Measurements from ENCODE around the gene PTPN21. TPM values are rescaled to one million over a fixed set of nuclear protein-coding genes. Genes with fewer than 3 reads are reported as not detected.

The PTPN21 gene
- total RNA-seq, 4 donors from 2014 or later = 24.7 to 47.2 (median 40.7) TPM

DNA sequence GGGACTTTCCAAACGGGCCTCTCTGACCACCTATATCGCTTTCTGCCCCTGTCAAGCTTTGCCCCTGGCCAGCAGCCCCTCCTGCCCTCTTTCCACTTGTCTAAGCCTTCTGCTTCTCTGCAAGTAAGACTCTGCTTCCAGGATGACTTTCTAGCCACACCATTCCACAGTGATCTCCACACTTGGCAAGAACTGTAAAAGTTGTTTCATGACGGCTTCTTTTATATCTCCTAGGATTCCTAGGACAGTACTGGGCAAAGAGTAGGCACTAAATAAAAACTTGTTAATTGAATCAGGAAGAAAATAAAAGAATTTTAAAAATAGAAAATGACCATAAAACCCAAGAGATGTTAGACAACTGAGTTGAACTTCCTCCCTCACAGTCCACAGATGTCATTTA lies 1.8 kb upstream of the PTPN21 start:
- no peak for TF ChIP-seq POLR2A (IDR thresholded peaks at IDR 0.05; ENCODE audit: low read depth)
- no peak for TF ChIP-seq POLR2AphosphoS5 (IDR thresholded peaks at IDR 0.05)
- no peak for TF ChIP-seq EP300 (IDR thresholded peaks at IDR 0.05)
- TF ChIP-seq, protein P1, sequence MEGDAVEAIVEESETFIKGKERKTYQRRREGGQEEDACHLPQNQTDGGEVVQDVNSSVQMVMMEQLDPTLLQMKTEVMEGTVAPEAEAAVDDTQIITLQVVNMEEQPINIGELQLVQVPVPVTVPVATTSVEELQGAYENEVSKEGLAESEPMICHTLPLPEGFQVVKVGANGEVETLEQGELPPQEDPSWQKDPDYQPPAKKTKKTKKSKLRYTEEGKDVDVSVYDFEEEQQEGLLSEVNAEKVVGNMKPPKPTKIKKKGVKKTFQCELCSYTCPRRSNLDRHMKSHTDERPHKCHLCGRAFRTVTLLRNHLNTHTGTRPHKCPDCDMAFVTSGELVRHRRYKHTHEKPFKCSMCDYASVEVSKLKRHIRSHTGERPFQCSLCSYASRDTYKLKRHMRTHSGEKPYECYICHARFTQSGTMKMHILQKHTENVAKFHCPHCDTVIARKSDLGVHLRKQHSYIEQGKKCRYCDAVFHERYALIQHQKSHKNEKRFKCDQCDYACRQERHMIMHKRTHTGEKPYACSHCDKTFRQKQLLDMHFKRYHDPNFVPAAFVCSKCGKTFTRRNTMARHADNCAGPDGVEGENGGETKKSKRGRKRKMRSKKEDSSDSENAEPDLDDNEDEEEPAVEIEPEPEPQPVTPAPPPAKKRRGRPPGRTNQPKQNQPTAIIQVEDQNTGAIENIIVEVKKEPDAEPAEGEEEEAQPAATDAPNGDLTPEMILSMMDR (IDR thresholded peaks at IDR 0.05) = no peak
- Histone ChIP-seq H3K27me3 (no peaks in the 10 kb centered on the region), H3K36me3 (no peaks in the 10 kb centered on the region), H3K27ac (replicated peaks in 1 of 4) (peak overlapping the region in 3 of 4 donors; percentile 13 to 30 (median 28)), H3K9me3 (no peaks in the 10 kb centered on the region), H3K4me1 (peaks cover 23 to 44% (median 38%) of the 10 kb centered on the region in 4 donors), H3K4me3 (no peak overlapping the region)
- intact Hi-C loops (cut with DNase I) = loop anchor here (10.0 kb wide), 1 partner anchor 172 kb away; the partner anchor contains the start of gene SPATA7
- DNase-seq (ENCODE audit: extremely low spot score) = no peak
- 51% methylated on average over 3 of the region's 3 CpGs for WGBS

DNA sequence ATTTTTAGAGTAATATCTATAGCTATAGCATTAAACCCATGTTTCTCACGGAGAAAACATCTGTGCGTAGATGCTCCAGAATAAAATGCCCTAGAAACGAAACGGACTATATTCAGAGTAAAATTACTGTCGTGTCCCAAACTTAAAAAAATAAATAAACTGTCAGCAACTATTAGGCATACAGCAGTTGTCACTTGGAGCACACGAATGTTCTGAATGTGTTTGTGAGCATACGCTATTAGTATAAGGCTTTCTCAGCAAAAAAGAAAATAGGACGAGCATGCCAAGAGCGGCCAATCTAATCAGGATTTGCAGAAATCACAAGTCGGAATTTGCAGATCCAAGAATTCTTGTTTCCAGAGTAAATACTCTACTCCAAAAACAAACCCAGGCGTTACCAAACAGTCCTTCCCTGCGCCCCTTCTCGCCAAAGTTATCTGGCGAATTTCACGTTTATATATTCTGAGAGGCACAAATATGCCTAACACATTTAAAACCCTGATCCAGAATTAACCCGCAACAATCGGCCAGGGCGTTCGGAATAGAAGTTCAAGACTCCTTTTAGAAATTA lies 836 bp downstream of the PTPN21 start:
- TF ChIP-seq EP300 (IDR thresholded peaks at IDR 0.05) (no peak), POLR2AphosphoS5 (IDR thresholded peaks at IDR 0.05) (no peak), POLR2A (IDR thresholded peaks at IDR 0.05; ENCODE audit: low read depth) (no peak)
- TF ChIP-seq, protein P1 (IDR thresholded peaks at IDR 0.05) = no peak
- peaks cover 0 to 13% (median 13%) of the 10 kb centered on the region in 4 donors for H3K36me3 ChIP-seq
- peaks cover 37 to 67% (median 54%) of the 10 kb centered on the region in 4 donors for H3K4me1 ChIP-seq
- H3K9me3 ChIP-seq = no peaks in the 10 kb centered on the region
- intact Hi-C loops (cut with DNase I) = loop anchor here (10.0 kb wide), 1 partner anchor 169 kb away; the partner anchor contains the start of gene SPATA7
- no peak for DNase-seq (ENCODE audit: extremely low spot score)
- WGBS = 3% methylated on average over 19 of the region's 19 CpGs
- no peaks in the 10 kb centered on the region for H3K27me3 ChIP-seq
- peak overlapping the region; percentile 89 to 94 (median 92) for H3K27ac ChIP-seq (replicated peaks in 1 of 4)
- peak overlapping the region; percentile 74 to 96 (median 78) for H3K4me3 ChIP-seq

DNA sequence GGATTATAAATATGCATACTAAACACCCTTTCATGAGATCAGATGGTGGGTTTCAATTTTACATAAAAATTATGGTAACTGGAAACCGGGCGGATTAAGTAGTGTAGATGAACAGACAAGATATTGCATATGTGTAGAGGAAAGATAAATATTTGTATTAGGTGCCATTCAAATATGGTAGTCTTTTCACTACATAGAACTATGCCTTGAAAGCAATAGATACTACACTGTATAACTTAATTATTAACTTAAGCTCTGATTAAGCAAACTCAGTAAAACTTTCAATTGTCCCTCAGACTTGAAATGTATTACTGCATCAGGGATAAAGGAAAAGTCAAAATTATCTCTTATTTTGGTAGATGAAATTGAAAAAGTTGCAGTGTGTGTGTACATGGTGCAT lies 1.9 kb downstream of the PTPN21 start:
- DNase-seq (ENCODE audit: extremely low spot score) = no peak
- Histone ChIP-seq H3K27me3 (no peaks in the 10 kb centered on the region), H3K27ac (replicated peaks in 1 of 4) (peak overlapping the region in 3 of 4 donors; percentile 81 to 90 (median 81)), H3K9me3 (no peaks in the 10 kb centered on the region), H3K4me1 (peaks cover 38 to 76% (median 54%) of the 10 kb centered on the region in 4 donors), H3K36me3 (peaks cover 0 to 24% (median 24%) of the 10 kb centered on the region in 4 donors), H3K4me3 (peak overlapping the region in 2 of 4 donors; percentile 64 to 69)
- intact Hi-C loops (cut with DNase I) = loop anchor here (10.0 kb wide), 1 partner anchor 168 kb away; the partner anchor contains the start of gene SPATA7
- 84% methylated on average over 2 of the region's 2 CpGs for WGBS
- TF ChIP-seq POLR2A (IDR thresholded peaks at IDR 0.05; ENCODE audit: low read depth) (no peak), POLR2AphosphoS5 (IDR thresholded peaks at IDR 0.05) (no peak), EP300 (IDR thresholded peaks at IDR 0.05) (no peak)
- TF ChIP-seq, protein P1 (IDR thresholded peaks at IDR 0.05) = no peak

DNA sequence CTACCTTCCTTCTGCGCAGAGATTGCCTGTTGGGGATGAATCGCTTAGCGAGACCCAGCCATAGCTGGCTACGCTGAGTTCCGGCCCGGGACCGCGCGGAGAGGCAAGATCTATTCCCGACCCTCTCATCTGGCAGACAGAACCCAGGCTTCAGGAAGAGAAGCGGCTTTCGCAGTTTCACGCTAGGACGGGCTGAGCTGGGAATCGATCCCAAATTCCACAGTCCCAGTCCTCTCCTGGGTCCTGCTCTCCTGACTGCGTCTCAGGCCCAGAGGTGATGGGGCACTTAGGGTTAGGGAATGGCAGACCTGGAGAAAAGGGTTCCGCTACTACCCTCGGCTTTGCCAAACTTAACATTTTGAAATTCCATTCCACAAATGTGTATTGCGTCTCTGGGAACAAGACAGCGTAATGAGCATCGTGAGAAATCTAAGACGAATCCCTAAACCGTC lies 2.8 kb downstream of the PTPN21 start:
- no peak for TF ChIP-seq POLR2AphosphoS5 (IDR thresholded peaks at IDR 0.05)
- TF ChIP-seq POLR2A (IDR thresholded peaks at IDR 0.05; ENCODE audit: low read depth) = no peak
- no peak for TF ChIP-seq EP300 (IDR thresholded peaks at IDR 0.05)
- TF ChIP-seq, protein P1 (IDR thresholded peaks at IDR 0.05) = no peak
- intact Hi-C loops (cut with DNase I) = loop anchor here (10.0 kb wide), 1 partner anchor 167 kb away; the partner anchor contains the start of gene SPATA7
- Histone ChIP-seq H3K27ac (replicated peaks in 1 of 4) (peak overlapping the region; percentile 81 to 90 (median 82)), H3K9me3 (no peaks in the 10 kb centered on the region), H3K4me3 (peak overlapping the region; percentile 64 to 83 (median 70)), H3K4me1 (peaks cover 39 to 78% (median 60%) of the 10 kb centered on the region in 4 donors), H3K27me3 (no peaks in the 10 kb centered on the region), H3K36me3 (peaks cover 0 to 33% (median 29%) of the 10 kb centered on the region in 4 donors)
- 18% methylated on average over 18 of the region's 23 CpGs for WGBS
- no peak for DNase-seq (ENCODE audit: extremely low spot score)

Measured in esophagus muscularis mucosa (tissue), 4 donors.